Transverse colon (tissue), 4 donors: ENCODE results near the gene PPARGC1A.

ENCODE experiments used
- CTCF ChIP-seq, 5 experiments: fragments of 200-600 bp in 3 of 5; fragments of 450-650 bp in 2 of 5; sonication (generic) in 3 of 5; IDR thresholded peaks; 1 replicate in 2 of 5; 2 replicates in 3 of 5; pipeline ENCODE4 v1.5.1; 2016 to 2017; ENCODE audit warnings: antibody characterized with exemption in 5 of 5, inconsistent platforms in 3 of 5, mild to moderate bottlenecking in 2 of 5, moderate library complexity in 1 of 5
- POLR2AphosphoS5 ChIP-seq, 3 donors: sonication (generic); formaldehyde crosslinking; IDR thresholded peaks; one replicate each; pipeline ENCODE4 v1.6.1; 2016; ENCODE audit warnings: antibody characterized with exemption in 3 of 3

GRCh38 chr4:23882976-23883531 lies 6.8 kb downstream of the PPARGC1A start:
- no peak for TF ChIP-seq POLR2AphosphoS5 (IDR thresholded peaks at IDR 0.05)
- TF ChIP-seq CTCF (IDR thresholded peaks at IDR 0.05), result no peak
